Left forelimb (tissue), 1 donor: Measurements from ENCODE around the gene PYDC2.
"Not testable (repeated sequence)": the region's sequence is repeated elsewhere in the genome, so short reads cannot be mapped to it uniquely, and the experiment has no call there.

ENCODE experiments used
- DNase-seq: peaks from one replicate; pipeline ENCODE4 v3.0.0-alpha.2; 2018; ENCODE audit warnings: low spot score

PYDC2 gene

DNA sequence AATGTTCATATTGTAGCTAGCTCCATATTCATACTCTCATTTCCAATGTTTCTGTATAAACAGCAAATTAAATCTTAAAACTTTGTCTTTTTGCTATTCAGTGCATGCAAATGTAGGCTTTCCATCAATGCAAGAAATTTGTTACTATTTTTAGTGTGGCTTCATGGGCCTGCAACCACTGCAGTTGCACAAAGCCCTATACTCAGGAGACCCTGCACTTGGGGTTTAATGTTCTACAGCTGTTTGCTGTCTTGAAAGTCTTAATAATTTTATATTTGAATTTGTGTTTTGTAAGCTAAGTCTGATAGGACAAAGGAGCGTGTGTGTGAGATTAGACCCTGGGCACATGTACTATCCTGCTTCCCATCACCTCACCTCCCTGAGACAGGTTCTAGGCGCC lies 9.6 kb downstream of the PYDC2 start:
- DNase-seq: no peak

DNA sequence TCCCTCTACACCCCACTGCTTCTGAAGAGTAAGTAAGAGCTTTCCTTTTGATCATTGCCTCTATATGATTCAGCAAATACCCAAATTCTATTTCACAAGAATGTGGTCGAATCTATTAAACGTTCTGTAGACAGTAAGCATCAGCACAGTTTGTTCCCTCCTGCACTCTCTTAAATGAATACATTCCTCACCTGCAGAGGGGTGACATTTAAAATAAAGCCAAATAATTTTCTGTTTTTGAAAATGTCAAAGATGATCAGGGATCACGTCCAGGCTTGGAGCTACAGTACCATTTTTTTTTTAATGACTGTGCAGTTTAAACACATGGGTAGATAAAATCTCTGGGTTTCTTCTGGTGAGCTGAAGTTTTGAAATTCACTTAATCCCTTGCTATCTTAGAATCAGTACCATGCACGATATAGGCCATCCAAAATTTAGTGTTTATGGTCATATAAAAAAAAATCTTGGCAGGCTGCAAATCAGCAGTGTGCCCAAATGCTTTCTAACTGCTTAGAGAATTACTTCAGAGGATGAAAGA lies 12.8 kb downstream of the PYDC2 start:
- DNase-seq: no peak

DNA sequence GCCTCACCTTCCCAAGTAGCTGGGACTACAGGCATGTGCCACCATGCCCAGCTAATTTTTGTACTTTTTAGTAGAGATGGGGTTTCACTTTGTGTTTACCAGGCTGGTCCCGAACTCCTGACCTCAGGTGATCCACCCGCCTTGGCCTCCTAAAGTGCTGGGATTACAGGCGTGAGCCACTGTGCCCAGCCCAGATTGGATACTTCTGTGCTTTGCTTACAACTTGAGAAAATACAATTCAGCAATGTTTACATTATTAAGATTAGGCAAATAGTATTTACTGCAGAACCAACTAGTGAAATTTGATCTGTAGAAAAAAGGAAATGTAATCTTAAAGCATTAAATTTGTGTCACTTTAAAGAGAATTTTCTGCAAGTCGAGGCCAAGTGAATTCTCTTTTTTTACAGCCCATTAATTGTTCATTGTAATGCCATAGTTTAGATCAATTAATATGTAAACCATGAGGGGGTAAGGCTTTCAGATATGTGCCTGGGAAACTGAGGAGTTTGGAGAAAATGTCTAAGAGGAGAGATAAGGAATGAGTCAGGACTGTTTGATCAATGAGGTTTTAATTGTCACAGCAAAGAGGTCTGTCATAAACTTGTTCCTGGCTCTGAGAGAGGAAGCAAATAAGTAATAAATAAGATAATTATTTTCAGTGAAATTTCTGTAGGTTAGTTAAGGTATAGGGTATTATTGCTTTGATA lies 15.3 kb downstream of the PYDC2 start:
- no peak for DNase-seq

DNA sequence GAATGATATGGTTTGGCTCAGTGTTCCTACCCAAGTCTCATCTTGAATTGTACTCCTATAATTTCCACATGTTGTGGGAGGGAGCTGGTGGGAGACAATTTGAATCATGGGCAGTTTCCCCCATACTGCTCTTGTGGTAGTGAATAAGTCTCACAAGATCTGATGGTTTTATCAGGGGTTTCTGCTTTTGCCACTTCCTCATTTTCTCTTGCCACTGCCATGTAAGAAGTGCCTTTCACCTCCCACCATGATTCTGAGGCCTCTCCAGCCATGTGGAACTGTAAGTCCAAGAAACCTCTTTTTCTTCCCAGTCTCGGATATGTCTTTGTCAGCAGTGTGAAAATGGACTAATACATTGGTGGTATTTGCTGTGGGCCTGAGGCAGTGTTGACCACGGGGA lies 23.0 kb downstream of the PYDC2 start:
- not testable (repeated sequence) for DNase-seq

DNA sequence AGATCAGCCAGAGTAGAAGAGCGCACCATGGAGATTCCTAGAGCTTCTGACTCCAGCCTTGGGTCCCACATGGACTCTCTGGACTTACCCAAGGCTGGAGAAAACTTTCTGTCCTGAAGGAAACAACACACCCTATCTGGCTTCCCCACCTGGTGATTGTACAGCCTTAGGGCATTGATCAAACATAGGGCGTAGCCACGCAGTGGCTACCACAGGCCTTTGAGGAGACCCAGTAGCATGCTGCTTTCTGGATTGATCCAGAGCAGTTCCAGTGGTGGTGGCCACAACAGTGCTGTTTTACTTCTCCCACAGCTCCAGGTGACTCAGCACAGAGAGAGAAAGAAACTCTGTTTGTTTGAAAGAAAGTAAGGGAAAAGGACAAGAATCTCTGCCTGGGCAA lies 23.5 kb downstream of the PYDC2 start:
- DNase-seq: no peak

DNA sequence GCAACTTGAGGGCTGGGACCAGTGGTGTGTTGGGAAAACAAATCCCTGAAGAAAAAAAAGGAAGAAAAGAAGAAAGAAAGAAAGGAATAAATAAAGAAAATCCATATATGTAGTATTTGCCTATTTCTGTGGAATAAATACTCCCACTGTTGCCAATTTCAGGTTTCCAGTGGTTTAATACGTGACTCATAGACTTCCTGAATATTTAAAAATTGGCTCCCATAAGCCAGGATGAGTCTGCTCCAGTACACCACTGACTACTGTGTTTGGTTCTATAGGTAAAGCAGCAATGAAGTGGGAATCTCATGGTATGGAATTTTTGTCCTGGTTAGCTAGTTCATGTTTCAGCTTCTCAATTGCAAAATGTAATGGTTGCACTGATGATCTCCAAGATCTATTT lies 31.6 kb downstream of the PYDC2 start:
- no peak for DNase-seq

DNA sequence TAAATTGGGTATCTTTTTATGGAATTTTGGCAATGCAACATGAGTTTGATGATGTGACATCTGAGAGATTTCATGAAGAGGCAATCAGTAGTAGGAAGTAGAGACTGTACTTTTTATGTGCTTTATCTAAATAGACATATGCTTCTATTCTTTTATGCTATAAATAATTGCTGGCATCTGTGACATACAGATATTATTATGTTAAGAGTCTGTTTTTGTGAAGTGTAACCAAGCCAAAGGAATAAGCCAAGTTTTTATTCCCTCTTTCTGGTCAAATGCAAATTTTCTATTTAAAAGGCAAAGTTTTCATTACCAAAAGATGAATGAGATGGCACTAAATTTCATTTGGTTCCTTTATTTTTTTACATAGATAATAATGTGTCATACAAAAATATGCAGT lies 32.4 kb downstream of the PYDC2 start:
- no peak for DNase-seq

DNA sequence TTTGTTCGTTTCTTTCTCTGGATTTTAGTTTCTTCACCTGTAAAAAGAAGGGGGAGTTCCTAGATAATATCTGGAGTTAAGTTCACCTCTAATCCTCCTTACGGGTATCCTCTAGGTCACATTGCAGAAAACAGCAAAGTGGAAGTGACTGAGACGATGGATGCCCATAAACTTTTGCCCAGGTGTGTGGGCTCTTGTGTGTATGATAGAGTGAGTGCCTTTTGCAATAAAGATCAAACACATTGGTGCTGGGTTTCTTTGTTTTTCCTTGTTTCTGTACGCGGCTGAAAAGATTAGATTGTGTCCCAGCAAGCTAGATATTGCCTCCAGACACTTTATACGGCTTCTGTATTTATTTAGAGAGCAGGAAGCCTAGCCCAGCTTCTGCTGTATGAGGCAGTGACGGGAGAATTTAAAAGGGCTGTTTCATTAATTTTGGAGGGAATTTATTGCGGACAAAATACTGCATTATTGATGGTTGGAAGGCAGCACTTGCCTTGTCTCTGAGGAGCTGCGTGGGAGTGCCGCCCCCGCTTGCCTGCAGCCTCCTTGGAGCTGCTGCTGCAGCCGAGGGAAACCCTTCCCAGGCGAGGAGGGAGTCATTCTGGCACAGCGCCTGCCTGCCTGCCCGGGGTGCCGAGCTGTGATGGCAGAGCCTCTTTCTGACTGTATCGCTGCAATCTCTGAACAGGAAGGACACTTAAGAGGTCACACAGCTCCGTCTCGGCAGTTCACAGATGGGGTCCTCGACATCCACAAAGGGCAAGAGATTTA lies 38.5 kb downstream of the PYDC2 start:
- DNase-seq: no peak

DNA sequence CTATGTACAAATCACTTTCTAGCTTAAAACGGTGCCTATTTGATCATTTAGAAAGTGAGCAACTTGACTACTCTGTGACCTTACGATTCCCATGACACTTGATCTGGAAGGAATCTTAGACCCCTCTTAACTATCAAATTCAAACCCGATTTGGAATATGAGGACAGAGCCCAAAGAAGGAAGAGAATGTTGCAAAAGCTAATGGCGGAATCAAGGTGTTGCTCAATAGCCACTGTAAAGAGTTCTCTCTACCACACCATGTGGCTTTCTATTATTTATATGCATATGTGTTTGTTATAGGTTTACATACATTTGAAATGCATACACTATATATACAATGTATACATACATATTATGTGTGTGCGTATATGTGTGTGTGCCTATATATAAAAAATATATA lies 39.9 kb downstream of the PYDC2 start:
- DNase-seq: no peak

DNA sequence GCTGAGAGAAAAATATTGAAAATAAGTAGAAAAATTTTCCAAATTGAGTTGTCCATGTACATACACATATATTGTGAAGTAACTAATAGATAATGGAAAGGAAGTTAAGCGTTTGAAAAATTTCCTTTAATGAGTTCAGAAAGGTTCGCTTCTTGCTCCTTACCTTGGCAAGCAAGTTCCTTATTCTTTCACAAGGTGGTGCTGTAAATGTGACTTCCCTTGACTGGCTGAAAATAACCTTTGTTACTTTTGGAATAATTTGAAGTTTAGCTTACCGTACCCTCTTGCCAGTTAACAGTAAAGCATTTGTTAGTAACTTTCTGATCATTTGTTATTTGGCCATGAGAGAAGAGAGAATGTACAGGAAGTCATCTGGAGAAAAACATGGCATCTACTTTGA lies 41.6 kb downstream of the PYDC2 start:
- DNase-seq: no peak

DNA sequence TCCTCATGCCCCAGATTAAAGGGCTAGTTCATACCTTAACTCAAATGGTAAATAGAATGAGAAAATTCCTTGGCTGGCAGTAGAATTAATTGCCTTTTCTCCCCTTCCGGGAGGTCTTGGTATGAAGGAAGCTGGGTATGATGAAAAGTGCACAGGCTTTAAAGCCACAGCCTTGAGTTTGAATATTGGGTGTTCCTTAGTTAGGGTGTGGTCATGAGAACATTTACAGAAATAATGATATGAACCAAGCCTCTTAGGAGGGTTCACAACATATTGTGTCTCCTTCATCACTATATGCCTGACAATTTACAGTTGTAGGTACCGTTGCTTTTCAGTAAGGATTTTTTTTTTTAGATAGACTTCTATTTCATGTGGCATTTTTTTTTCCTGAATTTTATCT lies 48.1 kb downstream of the PYDC2 start:
- DNase-seq: no peak
